DMS 273 (cell line): ENCODE measurements around the gene ZKSCAN2.

Experiments
- DNase-seq: peaks from one replicate; lab custom pipeline; 2025; ENCODE audit not compliant: unreplicated experiment; lab: John Stamatoyannopoulos, UW

ZKSCAN2 gene

DNA sequence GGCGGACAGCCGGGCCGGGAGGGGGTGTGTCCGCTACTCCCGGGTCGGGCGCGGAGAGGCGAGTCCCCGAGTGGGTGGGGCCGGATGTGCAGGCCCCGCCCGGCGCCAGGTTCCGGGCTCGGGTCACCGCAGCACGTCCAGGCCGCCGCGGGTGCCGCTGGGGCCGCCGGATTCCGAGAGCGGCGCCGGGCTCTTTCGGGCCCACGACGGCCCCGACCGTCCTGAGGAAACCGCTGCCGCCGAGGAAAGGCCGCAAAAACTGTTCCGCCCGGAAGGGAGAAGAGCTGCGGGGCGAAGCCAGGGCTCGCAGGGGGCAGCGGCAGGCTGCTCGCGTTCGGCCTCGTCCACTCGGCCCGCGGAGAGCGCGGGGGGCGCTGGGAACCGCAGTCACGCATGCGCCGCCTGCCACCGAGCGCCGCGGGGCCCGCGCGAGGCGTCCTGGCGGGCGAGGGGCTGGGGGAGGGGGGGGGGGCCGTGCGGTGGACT lies at the start of gene ZKSCAN2:
Gene ZKSCAN2, minus strand, starts transcription at position 376 of the 486 bp plus-strand sequence. CDS start 718 bp downstream, outside the sequence.
- DNase-seq, result peak; percentile 96

DNA sequence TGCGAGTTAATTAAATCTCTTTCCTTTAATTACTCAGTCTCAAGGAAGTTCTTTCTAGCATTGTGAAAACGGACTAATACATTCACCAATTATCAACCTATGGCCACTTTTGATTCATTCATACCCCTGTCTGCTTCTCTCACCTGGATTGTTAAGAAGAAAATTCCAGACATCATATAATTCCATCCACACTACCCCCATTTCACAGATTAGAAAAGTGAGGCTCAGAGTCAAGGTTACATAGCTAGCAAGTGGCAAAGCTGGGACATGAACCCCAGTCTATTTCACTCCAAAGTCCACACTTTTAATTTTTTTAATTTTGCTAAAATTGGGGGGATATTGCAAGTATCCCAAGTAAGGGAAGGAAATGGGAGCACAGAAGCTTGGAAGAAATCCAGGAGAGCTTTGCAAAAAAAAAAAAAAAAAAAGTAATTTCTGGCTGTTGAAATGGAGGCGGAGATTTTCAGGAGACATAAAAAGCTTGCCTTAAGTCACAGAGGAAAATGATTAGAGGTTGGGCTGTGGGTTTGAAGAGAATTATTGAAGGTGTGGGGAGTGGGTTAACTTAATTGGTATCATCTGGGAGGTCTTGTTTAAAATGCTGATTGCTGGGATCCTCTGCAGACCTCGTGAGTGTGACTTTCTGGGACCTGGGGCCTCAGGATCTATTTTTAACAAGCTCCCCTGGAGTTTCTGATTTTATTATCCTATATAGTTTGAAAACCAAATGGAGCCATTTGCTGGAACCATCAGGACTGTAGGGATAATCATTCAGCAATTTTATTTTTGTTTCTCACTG lies 42.3 kb upstream of the ZKSCAN2 start:
- no peak for DNase-seq

DNA sequence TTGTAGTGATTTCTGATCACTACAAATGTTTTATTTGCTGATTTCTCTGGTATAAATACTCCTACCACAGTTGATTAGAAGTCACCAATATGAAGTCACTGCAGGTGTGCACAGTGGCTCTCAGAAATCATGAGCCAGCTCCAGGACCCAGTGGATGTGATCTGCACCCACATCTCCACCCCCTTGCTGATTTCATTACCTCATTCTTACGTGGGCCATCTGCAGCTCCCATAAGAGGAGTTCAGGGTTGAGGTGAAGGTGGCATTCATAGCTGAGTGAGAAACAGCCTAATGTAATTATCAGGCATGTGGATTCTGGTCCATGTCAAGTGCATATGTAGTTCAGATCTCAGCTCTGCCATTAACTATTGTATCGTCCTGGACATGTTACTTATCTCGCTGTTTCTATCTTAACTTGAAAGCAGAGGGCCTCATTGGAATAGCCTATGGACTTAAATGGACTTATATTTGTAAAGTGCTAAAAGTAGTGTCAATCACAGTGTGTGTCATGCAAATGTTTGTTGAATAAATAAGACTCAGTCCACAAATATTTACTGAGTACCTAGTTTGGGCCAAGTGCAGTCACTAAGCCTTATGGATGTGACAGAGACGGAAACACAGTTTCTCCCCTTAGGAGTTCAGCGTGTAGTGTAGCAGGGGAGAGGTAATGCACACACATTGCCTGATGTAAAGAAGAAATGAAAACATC lies 40.7 kb upstream of the ZKSCAN2 start:
- DNase-seq, result no peak

DNA sequence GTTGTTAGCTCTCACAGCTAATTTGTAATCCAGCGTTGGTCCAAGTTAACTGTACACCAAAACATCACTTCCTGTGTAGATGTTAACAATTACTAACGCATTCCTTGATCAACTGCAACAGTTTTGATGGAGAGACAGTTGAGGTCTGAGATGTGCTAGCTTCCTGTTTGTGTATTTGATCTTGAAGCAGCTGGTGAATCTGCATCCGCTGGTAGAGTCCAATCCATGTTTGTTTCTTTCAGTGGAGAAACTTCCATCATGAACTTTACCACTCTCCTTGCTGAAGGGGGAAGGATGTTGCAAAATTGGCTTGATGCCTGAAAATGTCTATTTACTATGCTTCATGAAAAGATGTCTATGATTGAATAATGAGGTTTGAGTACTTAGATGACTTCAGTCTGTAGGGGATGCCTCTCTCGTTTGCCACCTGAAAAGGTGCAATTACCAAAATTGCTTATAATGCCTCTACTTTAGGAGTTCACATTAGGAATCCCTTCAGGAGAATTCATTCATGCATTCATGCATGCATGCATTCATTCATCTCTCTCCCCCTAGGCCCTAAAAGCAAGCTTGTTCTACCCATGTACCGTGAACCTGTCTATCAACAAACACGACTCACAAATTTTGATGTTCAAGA lies 39.6 kb upstream of the ZKSCAN2 start:
- no peak for DNase-seq

DNA sequence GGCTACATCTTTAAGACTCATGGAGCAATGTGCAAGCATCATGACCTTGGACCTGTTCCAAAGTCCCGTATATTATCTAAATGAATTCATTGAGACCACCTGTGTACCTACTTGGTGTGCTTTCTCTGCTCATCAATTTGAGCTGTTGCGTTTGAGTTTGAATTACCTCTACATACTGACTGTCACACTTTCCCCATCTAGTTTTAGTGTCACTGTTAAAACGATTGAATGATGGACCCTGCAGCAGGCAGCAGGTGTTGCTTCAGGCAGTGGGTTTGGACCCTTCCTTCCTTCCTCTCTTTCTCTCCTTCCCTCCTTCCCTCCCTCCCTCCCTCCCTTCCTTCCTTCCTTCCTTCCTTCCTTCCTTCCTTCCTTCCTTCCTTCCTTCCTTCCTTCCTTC lies 33.9 kb upstream of the ZKSCAN2 start:
- no peak for DNase-seq

DNA sequence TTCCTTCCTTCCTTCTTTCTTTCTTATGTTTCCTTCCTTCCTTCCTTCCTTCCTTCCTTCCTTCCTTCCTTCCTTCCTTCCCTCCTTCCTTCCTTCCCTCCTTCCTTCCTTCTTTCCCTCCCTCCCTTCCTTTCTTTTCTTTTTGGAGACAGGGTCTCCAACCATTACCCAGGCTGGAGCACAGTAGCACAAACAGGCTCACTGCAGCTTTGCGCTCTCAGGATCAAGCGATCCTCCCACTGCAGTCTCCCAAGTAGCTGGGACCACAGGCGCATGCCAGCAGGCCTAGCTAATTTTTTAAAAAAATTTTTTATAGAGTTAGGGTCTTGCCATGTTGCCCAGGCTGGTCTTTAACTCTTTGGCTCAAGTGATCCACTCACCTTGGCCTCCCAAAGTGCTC lies 31.8 kb upstream of the ZKSCAN2 start:
- DNase-seq, result no peak

DNA sequence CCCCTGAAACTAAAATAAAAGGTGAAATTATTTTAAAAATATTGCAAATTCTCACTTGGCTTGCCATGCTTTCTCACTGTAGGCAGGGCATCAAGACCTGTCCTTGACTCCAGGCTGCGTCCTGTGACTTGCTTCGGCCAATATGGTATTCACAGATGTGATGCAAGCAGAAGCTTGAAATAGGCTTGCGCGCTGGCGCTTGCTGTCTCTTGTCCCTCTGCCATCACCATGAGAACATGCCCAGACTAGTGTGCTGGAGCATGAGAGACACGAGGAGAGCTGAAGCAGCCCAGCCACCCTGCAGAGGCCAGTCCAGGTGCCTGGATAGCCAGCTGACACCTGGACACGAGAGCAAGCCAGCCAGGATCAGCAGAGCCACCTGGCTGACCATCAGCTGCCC lies 21.8 kb upstream of the ZKSCAN2 start:
- no peak for DNase-seq

DNA sequence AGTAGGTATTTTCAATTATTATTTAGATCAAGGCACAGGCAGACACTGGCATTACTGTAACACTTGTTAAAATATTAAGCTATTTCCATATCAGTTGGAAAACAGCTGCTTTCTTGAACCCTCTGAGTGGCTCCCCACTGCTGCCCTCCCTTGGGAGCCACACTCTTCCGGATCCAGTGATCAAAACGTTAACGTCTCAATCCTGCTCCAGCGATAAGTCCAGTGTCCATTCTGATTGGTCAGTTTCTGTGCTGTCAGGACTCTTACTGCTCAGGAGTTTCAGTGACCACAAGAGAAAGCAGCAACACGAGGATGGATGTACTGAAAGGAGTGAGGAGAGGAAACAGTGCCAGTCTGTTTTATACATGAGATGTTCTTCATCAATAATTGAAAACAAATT lies 13.8 kb upstream of the ZKSCAN2 start:
- DNase-seq, result no peak

DNA sequence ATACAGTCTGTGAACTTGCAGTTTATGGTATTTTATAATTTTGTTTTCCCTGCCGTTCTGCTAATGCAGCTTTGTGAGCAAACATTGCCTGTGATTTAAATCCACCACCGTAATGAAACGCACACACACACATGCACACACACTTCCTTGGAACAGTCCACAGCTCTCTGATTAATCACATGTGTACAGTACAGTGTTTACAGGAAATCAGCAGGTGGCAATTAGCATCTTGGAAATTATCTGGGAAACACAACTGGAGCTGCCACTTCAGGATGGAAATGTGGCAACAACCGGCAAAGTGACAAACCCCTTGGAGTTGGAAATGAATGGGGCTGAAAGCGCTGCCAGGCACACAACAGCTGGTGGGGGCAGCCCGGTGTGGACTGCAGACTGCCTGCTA lies 12.9 kb upstream of the ZKSCAN2 start:
- no peak for DNase-seq

DNA sequence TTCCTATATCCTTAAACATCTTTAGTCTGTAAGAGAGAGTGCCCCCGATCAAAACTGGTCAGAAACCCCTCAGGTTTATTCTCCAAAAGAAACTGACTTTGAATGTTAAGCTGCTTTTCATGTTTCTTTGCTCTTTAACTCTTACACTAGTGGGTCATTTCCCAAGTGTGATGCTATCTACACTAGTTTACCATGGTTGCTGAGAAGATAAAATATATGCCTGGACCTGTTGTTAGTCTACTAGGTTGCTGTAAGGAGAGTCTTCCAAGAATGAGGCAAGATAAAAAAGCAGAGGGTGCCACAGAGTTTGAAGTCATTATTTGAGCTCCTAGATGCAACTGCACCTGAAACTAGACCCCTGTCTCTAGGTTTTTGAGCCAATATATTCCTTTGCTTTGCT lies 12.2 kb upstream of the ZKSCAN2 start:
- no peak for DNase-seq

DNA sequence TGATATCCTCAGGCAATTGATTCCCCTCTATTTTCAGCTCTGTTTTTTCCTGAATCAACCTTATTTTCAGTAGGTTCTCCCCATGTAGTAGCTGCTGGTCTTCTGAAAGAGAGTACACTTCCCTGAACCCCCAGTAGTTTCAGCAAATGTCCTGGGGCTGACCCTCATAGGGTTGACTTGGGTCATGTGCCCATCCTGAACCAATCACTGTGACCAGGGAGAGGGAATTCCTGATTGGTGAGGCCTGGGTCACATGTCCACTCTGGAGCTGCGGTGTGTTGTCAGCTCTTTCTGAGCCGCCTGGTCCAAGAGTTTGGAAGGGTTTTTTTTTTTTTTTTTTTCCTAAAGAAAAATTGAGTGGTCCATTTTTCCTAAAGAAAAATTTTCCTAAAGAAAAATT lies 8.3 kb upstream of the ZKSCAN2 start:
- no peak for DNase-seq

DNA sequence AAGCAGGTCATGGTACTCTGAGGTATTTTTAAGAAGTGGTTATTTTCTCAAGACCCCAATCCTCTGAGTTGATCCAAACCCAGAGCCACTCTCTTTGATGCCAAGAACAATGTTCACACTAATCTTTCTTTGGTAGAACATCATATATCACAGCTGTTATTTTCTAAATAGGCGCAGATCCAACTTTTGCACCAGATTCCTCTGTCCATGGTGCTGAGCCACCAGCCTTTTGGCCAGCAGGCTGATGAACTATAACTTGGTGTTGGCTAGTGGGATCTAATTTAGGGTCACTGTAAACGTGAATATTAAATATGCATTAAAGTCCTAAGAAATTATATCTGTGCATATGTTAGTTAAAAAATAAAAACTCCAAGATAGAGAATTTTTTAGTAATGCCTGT lies 7.0 kb upstream of the ZKSCAN2 start:
- peak; percentile 41 for DNase-seq

DNA sequence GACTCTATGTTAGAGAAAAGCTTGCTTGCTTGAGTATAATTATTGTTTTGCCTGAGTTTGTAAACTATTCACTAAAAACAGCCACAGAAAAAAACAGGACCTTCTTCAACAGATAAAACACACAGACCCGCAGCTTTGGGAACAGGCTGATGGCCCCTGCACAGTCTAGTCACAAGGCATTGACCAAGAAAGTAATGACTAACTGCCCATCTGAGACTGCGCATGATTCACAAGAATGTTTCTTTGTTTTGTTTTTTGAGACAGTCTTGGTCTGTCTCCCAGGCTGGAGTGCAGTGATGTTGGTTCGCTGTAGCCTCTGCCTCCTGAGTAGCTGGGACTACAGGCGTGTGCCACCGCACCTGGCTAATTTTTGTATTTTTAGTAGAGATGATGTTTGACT lies 2.8 kb upstream of the ZKSCAN2 start:
- DNase-seq, result no peak

DNA sequence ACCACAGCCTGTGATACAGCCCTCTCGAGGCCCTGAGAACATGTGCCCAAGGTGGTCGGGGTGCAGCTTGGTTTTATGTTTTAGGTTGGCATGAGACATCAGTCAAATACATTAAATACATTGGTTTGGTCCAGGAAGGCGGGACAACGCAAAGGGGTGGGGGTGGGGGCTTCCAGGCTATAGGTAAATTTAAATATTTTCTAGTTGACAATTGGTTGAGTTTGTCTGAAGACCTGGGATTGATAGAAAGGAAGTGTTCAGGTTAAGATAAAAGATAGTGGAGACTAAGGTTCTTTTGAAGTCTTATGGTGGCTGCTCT lies 1.2 kb upstream of the ZKSCAN2 start:
- DNase-seq, result no peak

DNA sequence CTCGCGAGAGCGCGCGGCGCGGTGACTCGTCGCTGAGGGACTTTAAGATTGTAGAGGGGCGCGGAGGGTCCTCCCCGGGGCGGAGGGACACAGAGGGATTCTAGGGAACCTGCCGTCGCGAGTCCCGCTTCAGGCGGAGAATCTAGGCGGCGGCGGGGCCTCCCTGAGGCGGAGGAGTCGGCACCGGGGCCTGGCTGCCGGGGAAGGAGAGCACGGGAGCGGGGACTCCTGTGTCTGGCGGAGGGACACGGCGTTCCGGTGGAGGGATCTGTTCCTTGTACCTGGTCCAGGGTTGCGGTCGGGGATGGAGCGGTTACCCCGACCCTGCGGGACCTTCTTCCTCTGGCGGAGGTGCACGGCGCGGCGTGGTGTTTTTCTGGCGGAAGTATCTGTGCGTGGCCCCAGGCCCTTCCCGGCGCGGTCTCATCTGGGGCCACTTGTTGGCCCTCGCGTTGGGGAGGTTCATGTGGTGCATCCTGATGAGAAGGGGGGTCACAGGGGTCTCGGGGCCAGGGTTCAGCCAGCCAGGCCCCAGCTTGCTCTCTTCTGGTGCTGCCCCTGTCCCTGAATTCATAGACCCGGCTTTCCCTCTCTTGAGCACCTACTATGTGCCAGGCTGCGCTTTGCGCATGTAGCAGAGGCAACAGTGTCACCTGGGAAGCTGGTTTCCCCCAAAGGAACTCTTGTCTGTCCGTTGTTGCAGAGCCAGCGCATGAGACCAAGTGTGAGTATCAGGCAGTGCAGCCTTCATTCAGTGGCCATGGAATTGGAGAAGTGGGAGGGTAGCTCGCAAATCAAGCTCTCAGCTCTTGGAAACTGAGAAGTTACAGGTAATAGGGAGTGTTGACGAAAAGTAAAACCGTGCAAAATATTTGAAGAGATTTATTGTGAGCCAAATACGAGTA lies 563 bp upstream of the ZKSCAN2 start:
- DNase-seq, result peak; percentile 97

DNA sequence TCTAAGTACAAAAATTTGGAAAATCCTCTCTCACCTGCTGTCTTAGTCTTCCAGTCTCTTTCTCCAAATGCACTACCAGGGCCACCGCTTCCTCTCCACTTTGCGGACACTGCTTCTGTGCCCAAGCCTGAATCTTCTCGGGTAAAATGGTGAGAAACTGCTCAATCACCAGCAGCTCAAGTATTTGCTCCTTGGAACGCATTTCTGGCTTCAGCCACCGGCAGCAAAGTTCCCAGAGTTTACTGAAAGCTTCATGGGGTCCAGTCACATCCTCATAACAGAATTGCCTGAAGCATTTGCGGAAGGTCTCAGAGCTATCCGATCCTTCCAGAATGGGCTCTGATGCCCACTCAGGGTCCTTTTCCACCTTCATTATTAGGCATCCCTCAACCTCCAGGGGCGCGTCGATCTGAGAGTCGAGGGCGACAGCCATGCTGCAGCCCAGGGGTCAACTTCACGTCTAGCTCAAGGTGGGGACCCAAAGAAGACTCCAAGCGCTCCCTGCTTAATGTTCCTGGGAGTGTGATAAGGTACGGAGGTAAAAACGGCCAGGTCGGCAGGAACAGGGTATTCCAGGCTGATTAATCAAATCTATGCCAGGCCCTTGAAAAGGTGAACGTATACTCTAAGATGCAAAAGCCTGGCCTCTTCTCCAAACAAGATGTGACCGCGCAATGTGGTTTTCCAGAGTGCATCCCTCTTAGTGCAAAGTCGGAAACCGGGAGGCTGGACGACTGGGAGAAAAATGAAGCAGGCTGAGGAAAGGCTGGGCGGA lies 763 bp downstream of the ZKSCAN2 start:
- peak; percentile 58 for DNase-seq

DNA sequence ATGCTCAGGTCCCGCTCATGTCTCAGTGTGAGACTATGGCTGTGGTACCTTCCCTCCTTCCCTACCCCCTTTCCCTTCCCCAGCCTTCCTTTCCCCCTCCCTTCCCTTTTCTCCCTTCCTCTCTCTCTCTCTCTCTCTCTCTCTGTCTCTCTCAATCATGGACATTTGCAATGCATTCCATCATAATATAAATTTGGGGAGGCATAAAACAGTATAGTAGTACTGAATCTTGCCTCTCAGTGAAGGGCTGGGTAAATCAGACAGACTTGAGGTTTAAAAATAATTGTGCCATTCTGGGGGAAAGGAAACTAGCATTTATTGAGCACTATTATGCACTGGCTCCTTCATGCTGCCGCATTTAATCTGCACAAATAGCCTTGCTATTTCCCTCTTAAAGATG lies 4.3 kb downstream of the ZKSCAN2 start:
- DNase-seq, result no peak

DNA sequence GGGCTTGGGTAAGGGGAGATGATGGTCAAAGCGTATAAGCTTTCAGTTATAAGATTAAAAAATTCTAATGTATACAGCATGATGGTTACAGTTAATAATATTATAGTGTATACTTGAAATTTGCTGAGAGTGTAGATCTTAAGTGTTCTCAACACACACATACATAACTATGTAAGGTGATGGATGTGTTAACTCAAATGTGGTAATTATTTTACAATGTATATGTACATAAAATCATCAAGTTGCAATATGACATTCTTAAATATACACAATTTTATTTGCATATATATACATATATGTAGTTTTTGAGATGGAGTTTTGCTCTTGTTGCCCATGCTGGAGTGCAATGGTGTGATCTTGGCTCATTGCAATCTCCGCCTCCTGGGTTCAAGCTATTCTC lies 7.2 kb downstream of the ZKSCAN2 start:
- no peak for DNase-seq

DNA sequence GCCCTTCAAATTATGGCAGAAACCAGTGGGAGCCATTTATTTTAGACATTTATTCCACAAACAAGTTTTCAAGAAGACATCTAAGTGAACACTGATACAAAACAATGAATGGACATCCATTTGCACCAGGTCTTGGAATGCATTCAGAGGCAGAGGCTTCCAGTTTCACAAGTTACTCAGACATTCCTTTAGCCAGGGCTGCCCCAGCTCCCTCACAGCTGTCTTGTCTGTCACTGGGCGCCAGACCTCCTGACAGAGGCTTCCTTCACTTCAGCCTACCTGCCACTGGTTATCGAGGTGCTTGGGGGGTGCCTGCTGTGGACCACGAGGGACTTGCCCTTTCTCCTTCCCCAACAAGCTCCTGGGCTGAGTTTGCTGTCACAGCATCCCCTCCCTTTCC lies 21.7 kb downstream of the ZKSCAN2 start:
- DNase-seq, result no peak

DNA sequence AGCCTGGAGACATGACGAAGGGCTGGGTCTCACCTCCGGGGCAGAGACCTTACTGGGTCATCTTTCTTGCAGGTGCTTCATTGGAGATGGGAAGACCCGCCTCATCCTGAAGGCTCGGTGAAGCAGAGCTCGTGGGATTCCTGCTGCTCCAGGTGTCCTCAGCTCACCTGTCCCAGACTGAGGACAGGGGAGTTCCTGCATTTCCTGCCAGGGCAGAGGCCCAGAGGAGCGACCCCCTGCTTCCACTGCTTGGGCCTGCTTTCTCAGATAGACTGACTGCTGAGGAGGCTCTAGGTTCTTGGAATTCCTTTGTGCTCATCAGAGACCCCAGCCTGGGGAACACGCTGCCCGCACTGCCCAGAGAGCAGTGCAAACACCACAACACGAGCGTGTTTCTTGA lies 29.3 kb downstream of the ZKSCAN2 start:
- DNase-seq, result no peak
